ENCODE data around the gene MAP2K5. TPM values are rescaled to one million over a fixed set of nuclear protein-coding genes. Genes with fewer than 3 reads are reported as not detected.

MAP2K5 gene
- total RNA-seq, 1 experiment from 2014 or later, result 15.0 TPM

- TF ChIP-seq, protein P1, sequence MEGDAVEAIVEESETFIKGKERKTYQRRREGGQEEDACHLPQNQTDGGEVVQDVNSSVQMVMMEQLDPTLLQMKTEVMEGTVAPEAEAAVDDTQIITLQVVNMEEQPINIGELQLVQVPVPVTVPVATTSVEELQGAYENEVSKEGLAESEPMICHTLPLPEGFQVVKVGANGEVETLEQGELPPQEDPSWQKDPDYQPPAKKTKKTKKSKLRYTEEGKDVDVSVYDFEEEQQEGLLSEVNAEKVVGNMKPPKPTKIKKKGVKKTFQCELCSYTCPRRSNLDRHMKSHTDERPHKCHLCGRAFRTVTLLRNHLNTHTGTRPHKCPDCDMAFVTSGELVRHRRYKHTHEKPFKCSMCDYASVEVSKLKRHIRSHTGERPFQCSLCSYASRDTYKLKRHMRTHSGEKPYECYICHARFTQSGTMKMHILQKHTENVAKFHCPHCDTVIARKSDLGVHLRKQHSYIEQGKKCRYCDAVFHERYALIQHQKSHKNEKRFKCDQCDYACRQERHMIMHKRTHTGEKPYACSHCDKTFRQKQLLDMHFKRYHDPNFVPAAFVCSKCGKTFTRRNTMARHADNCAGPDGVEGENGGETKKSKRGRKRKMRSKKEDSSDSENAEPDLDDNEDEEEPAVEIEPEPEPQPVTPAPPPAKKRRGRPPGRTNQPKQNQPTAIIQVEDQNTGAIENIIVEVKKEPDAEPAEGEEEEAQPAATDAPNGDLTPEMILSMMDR (conservative IDR thresholded peaks at IDR 0.05), result no peak
- Histone ChIP-seq H4K5ac (ENCODE audit: insufficient read length, low read depth, low read length) (no peak overlapping the region), H3K79me1 (ENCODE audit: insufficient read depth, low read depth, low read length, poor library complexity, severe bottlenecking) (no peaks in the 10 kb centered on the region), H3K27me3 (ENCODE audit: insufficient read depth, low read length) (no peaks in the 10 kb centered on the region), H3K4ac (ENCODE audit: low read depth, low read length) (no peak overlapping the region), H3K9me3 (ENCODE audit: control insufficient read depth, low read depth, low read length) (no peaks in the 10 kb centered on the region), H4K8ac (replicated peaks; ENCODE audit: insufficient read length, low read depth, low read length) (no peak overlapping the region), H2BK15ac (ENCODE audit: low read depth, low read length) (no peak overlapping the region), H3K56ac (ENCODE audit: insufficient read length, low read depth, low read length) (no peak overlapping the region), H2AFZ (ENCODE audit: low read length) (no peak overlapping the region), H2BK12ac (ENCODE audit: insufficient read length, low read depth, low read length) (no peak overlapping the region), H4K91ac (ENCODE audit: insufficient read length, low read depth, low read length) (no peak overlapping the region), H3K4me1 (ENCODE audit: insufficient read depth, low read length) (no peaks in the 10 kb centered on the region), H2AK5ac (ENCODE audit: insufficient read length, low read length) (no peak overlapping the region), H2BK20ac (ENCODE audit: low read depth, low read length, poor library complexity, severe bottlenecking) (no peak overlapping the region), H3K27ac (ENCODE audit: insufficient read length, low read depth, low read length) (no peak overlapping the region), H3T11ph (ENCODE audit: low read length) (no peak overlapping the region), H3K4me2 (ENCODE audit: insufficient read depth, insufficient read length, low read length) (no peak overlapping the region), H3K9ac (ENCODE audit: extremely low read depth, insufficient read length, low read length) (no peak overlapping the region), H3K14ac (ENCODE audit: insufficient read depth, low read length) (no peak overlapping the region), H4K20me1 (ENCODE audit: control insufficient read depth, insufficient read depth, insufficient read length) (no peaks in the 10 kb centered on the region), H3K23me2 (ENCODE audit: insufficient read length, low read depth, low read length, poor library complexity, severe bottlenecking) (no peaks in the 10 kb centered on the region), H2BK5ac (ENCODE audit: insufficient read length, low read length) (no peak overlapping the region), H3K79me2 (ENCODE audit: insufficient read depth, low read length) (no peaks in the 10 kb centered on the region), H3K23ac (ENCODE audit: insufficient read length, low read depth, low read length) (no peak overlapping the region), H3K18ac (ENCODE audit: insufficient read length, low read depth, low read length) (no peak overlapping the region), H2BK120ac (ENCODE audit: low read depth, low read length, poor library complexity, severe bottlenecking) (no peak overlapping the region)
- Mint-ChIP-seq H3K4me1 (no peaks in the 10 kb centered on the region), H3K27ac (no peak overlapping the region), H3K36me3 (ENCODE audit: insufficient read depth in 1 of 3, low read depth in 3 of 3) (peaks cover 0 to 18% (median 10%) of the 10 kb centered on the region in 3 experiments; a peak in 5 of 7 replicates), H3K9me3 (no peaks in the 10 kb centered on the region), H3K4me3 (no peak overlapping the region), H3K27me3 (ENCODE audit: low read depth) (no peaks in the 10 kb centered on the region)
- no peak for DNase-seq
- WGBS (ENCODE audit: extremely low coverage, insufficient read length, low lambda C conversion rate), result no CpG with 5 or more reads among the region's 7 CpGs
Measured at GRCh38 chr15:67587331-67587730, 44.8 kb downstream of the MAP2K5 start.
